CD4-positive, alpha-beta T cell treated with Interleukin-21 for 1 hour (primary cell): Measurements from ENCODE around the gene FOXO6.
A peak's percentile ranks its signal among the peaks of the same experiment; 100 is the strongest.

ENCODE experiments used
- DNase-seq: peaks from one replicate; pipeline ENCODE4 v3.0.0-alpha.2; 2020

Gene FOXO6

DNA sequence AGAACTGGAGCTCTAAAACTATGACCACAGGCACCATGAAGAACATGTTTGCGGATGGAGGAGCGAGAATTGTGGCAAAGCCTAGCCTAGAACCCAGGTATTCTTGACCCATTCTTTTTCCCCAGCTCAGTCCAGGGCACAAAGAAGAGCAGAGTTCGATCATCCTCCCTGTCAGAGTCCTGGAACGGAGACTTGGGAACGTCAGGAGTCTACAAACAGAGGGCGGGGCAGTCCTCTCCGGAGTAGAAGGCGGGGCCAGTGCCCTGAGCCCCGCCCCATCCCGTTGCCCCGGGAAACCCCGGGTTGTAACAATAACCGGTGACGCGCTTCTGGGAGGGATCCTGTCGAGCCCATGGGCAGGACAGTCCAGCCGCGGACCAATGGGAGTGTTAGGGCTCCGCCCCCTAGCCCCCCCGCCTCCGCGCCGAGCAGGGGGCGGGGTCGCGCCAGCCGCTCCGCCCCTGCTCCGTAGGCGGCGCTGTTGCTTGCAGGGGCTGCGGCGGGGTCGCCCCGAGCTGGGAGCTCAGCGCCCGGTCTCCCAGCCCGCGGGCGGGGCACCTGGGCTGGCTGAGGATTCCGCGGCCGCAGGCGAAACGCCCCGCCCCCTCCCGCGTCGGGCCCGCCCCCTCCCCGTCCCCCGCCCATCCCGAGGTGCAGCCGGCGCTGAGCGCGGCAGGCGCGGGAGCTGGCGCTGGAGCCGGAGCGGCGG is at the start of gene FOXO6:
Gene FOXO6, plus strand, starts transcription at position 649 of the 709 bp plus-strand sequence.
- DNase-seq, result peak; percentile 96

DNA sequence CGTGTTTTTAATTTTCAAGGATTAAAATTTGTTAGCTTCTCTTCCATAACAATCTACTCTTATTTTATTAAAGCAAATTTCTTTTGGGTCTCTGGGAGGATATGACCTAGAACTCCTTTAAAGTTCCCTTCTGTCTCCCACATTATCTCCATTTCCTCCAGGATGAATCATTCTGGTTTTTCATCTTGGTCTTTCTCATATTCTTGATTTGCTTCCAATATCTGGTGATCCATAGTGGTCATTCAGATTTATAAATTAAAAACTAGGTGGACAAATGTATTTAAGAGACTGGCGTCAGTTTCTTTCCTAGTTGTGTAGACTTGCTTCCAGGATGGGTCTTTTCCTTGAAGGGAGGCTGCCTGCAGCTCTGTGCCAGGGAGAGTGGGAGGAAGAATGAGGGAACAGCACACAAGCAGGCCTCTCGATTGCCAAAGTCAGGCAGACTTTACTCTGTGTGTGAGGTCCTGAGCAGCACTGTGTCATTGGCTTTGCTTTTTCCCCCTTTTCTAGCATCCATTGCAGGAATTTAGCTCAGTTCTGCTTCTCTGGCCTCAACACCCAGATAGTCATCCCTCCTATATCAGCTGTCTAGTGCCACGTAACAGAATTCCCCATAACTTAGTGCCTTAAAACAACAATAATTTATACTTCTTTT is 48.1 kb upstream of the FOXO6 start:
- no peak for DNase-seq

DNA sequence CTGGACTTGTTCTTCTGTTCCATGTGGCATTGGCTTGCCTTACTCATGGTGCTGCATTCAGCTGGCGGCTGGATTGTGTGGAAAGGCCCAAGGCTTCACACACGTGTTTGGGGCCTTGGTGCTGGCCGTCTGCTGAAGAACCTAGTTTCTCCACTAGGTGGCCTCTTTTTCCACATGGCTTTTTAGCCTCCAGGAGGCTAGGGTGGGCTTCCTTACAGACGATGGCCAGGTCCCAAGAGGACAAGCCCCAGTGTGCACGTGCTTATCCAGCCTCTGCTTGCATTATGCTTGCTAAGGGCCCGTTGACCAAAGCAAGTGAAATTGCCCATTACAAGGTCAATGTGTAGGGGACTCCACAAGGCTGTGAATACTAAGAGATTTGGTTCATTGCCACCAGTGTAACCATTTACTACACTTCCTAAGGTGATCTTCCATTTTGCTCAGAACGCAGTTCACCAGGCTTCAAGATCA is 47.5 kb upstream of the FOXO6 start:
- peak; percentile 14 for DNase-seq

DNA sequence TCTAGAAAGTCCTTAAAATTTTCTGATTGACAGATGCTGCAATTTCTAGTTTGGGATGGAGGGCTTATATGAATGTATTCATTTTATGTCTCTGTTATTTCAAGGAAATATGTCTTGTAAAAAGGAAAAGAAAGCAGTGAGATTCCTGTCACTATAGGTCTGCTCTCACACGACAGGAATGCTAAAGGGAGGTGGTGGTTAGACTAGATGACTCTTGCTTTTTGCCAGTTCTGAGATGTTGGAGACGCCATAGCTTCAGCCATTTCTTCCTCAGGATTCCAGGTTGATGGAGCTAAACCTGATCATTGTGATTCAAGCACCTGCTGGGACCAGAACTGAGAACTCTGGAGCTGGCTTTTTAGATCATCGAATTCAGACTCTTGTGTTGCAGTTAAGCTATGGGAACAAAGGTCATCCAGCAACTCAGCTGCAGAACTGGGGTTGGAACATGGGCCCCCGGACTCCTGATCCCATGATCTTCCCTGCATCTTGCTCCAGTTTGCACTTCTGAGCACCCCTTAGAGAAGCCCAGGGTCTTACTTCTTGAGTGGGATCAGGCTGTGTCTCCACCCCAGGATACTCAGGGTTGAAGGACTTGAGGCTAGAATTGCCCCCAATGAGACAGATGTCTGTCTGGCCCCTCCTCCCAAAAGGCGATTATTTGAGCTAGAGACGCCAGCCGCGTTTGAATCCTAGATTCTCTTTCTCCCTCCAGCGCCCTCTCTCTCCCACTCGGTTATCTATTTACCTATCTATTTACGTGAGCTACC is 46.7 kb upstream of the FOXO6 start:
- DNase-seq, result no peak

DNA sequence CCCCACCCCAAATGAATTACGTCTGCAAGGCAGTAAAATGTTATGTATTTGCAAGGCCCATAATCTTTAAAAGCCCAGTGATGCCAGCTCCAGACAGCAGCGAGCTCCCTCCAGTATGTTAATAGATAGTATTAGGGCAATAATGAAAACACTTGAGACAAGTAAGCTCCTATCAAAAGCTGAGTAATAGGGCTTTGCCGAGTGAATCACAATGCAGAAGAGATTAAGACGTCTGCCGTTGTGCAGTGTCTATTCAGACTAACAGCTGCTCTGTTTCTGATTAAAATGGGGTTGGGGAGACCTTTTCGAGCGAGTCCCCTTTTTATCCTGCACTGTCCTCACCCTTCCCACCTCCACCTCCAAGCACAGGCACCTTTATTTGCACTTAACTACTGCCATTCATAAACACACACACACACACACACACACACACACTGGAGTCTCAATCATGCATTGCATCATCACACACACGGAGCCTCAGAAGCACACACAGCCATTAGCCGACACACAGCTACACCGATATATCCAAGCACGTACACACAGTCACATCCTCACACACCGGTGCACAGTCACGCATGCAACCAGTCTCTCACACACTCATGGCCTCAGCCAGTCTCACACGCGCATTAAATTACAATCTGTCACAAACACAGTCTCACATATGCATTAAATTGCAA is 46.0 kb upstream of the FOXO6 start:
- no peak for DNase-seq

DNA sequence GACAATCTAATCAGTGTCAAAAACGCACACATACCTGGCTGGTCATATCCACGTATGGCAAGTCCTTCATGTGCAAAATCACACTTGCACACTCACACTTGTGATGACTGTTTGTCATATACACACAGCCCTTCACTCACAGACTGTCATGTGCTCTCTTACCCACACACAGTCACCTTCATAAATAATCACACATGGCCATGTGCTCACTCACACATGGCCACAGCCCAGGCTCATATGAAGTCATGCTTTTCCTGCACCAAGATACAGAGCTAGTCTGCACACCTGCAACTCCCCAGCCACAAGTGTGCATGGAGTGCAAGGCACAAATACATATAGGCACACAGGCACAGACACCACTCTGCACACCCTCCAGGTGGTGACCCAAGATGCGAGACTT is 45.4 kb upstream of the FOXO6 start:
- DNase-seq, result no peak

DNA sequence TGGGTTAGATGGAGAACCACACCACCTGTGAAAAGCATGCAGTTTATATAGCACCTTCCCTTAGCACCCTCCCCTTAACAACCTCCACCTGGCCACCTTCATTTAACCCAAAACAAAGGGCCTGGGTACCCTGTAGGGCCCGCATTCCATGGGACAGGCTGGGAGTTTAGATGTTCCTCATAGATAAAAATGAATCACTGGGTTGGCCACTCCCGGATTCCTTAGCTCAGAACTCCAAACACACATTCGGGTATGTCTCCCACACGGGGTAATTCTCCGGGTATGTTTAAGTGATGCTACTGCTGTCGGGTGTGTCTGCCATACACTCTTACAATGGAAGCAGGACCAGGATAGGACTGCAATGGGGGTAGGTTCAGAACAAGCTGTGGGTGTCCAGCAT is 43.9 kb upstream of the FOXO6 start:
- DNase-seq, result no peak

DNA sequence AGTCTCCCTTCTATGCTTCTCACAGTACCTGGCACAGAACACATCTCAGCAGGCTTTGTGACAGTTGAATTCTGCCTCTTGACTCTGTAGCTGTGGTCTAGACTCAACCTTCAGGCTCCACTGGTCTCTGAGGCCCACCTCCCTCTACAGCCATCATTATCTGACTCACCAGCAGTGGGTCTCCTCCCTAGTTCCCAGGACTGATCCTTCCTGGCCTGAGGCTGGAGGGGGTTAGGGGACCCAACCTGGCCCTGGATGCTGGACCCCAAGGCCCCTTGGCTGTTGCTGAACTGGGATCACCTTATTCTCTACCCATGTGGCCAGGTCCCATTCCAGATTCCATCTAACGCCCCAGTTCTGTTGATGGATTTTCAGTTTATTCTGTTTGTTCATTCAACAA is 43.1 kb upstream of the FOXO6 start:
- no peak for DNase-seq

DNA sequence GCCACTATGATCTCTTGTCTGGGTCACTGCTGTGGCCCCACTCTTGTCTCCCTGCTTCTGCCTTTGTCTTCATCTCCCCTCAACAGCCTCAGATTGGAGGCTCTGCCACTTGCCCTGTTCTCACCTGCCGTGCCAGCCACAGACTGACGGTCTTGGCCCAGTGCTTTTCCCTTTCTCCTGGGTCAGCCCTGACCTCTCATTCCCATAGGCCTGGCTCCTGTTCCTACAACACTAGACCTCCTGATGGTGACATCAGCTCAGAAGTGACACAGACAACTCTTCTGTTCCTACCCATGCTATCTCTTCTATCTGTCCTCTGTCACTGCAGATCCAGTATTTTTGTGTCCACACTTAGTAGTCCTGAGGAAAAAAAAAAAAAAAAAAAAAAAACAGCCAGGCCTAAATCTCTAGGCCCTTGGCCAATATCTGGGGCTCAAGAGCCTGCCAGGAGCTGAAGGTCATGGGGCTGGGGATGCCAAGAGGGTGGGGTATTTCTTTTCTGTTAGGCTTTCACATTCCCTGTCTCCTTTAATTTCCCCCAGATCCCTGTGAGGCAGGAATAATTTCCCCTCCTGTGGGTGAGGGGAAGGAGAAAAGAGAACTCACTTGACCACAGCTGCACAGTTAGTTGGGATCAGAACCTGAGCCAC is 42.0 kb upstream of the FOXO6 start:
- no peak for DNase-seq

DNA sequence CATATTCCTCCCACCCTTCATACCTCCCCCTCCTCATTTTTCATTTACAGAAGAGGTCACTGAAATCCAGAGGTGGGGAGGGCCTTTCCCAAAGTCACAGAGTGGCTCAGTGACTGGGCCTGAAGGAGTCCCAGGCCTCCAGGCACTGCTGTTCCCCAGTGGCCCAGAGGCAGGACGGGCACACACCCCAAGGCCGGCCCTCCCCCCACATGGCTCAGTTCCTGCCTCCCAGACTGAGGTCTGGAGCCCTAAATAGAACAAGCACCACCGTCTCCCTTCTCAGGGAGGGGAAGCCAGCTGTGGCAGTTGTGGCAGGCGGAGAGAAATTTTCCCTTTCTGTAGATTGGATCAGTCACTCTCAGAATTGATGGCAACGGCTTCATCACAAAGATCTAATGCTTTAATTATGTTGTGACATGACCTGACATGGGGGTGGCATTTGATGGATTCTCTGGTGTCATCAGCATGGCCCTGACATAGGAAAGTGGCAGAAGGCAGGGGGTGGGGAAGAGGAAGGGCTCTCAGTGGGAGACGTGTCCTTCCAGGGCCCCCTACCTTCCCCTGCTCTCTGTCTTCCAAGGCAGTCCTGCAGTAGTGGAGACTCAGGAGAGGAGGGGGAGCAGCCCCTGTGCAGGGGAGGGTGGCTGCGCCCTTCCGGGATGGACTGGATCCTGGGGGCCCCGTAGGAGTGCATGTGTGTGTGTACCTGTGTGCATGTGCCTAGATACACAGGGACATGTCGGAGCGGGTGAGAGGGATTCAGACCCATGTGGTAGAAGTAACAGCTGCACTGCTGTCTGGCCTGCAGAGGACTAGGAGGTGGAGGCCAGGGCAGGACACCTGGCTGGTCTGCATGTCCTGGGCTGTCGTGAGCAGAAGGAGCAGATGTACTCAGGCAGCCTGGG is 41.2 kb upstream of the FOXO6 start:
- no peak for DNase-seq

DNA sequence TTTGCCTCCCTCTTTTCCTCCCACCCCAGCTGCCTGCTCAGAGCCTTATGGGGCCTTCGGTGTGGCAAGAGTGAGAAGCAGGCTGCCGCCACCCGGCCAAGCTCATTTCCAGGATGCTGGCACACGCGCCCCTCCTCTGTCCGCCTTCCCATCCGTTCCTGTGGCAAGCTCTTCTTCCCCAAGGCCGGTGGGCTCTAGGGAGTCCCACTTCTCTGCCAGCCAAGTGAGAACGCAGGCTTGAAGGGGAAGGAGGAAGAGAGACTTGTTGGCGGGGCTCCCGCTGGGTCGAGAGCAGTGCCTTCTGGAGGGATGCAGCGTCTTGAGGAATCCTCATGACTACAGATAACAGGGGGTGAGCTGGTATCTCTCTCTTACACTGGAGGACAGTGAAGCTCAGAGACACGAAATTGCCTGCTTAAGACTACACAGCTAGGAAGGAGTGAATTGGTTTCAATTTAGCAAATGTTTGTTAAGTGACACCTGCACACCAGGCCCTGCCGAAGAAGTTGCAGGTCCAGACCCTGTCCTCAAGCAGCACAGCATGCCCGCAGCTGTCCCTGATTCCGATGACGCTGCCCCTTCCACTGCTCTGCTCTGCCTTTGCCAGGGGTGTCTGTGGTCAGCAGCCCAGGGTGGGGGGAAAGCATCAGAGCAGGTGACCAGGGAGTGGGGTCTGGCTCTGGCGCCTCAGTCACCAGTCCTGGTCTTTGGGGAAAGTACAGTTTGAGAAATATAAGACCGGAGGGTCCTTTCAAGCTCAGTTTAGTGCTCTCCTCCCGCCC is 40.1 kb upstream of the FOXO6 start:
- DNase-seq, result no peak

DNA sequence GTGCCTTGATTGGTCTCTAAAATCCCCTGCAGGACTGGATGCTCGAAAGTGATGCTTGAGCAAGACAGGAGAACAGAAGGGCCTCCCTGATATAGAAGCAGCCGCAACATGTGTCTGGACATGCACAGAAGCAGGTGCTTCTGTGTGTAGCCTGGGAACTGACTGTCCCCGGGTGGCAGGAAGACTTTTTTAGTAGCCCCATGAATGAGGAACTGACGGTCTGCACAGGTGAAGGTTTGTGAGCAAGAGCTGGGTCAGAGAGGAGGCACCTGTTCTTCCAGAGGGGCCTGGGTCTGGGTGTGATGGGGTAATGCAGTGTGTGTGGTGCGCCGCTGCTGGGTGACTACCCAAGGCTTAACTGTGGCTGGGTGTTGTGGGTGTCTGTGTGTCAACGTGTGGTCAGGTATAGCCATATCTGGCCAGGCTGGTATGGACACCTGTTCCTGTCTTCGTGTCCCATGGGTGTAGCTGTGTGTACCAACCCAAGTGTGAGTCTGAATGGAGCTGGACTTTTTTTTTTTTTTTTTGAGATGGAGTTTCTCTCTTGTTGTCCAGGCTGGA is 39.1 kb upstream of the FOXO6 start:
- DNase-seq, result no peak

DNA sequence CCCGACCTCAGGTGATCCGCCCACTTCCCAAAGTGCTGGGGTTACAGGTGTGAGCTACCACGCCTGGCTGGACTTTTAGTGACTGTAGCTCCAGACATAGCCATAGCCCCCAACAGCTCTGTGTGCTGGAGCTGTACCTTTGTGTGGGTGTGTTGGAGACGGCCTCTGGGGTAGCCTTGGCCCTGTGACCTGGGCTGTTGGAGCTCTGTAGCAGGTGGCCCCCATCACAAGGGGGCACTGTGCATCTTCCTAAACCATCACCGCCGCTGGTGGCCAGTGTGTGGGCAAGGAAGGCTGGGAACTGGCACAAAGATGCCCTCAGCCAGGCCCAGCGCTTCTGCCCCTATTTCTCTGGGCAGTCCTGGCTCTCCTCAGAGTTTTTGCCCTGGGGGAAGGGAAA is 38.4 kb upstream of the FOXO6 start:
- peak; percentile 25 for DNase-seq

DNA sequence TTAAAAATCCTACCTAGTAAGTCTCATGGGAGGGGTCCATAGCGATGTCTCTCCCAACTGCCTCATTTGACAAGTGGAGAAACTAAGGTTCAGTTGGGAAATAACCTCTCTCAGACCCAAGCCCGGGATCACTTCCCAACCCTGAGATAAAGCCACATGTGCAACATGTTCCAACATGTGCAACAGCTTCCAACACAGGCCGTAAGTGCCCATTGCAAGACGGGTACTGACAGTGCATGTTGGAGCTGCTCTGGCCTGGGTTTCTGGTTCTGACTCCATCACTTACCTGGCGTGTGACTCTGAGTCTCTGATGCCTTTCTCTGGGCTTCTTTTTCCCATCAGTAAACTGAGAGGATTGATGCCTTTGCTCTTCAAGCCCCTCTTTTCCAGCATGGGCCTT is 38.0 kb upstream of the FOXO6 start:
- no peak for DNase-seq

DNA sequence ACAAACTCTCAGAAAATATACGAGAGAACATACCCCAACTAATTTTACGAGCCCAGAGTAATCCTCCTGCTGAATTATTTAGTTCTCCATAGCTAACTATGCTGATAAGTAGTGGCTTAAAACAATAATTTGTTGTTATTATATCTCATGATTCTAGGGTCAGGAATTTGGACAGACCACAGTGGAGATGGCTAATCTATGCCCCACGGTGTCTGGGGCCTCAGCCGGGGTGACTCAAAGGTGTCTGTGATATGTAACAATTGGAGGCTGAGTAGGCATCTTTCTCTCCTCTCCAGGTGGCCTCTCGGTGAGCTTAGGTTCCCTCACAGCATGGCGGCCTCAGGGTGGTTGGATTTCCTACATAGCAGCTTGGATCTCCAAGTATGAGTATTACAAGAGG is 35.4 kb upstream of the FOXO6 start:
- no peak for DNase-seq

DNA sequence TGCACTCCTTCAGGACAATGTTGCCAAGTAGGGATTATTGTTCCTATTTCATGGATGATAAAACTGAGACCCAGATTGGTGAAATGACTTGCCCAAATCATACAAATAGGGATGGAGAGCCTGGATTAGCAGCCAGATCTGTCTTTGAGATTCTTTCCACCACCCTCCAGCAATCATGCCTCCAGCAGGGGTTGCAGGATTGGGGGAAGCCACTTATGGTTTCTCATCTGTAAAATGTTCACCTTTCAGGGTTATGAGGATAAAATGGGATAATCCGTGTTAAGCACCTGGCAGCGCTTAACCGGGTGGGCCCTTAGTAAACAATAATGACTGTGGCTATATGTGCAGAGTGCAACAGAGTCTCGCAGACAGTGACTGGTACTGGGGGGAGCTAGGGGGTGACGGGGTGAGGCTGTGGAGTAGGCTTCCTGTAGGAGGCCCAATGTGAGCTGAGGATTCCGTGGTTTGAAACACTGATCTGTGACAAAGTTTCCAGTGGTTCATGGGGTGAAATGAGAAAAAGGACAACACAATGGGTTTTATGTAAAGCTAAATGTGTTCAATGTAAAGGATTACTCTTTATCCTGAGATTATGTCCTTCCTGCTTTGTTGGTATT is 33.7 kb upstream of the FOXO6 start:
- DNase-seq, result no peak

DNA sequence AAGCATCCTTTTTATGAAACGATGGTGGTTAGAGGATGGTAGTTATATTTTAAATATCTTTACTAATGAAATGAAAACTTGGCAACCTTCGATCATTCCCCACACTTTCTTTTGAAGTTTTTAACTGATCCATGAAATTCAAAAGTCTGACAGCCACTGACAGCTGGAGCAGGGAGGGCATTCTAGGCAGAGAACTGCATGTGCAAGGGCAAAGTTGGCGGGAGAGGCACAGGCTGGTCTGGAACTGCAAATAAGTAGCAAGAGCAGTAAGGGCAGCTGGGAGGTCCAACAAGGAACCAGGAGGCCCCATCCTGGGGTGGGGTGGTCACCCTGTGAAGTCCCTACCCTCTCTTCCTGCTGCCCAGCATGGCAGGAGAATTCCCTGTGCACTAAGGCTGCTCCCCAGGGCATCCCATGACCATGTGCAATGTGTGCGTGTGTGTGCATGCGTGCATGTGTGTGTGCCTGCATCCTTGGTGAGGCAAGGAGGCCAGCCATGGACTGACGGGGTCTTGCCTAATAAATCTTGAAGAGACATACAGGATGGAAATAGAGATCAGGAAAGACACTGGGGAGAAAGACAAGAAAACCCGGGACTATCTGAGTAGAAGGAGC is 33.1 kb upstream of the FOXO6 start:
- no peak for DNase-seq

DNA sequence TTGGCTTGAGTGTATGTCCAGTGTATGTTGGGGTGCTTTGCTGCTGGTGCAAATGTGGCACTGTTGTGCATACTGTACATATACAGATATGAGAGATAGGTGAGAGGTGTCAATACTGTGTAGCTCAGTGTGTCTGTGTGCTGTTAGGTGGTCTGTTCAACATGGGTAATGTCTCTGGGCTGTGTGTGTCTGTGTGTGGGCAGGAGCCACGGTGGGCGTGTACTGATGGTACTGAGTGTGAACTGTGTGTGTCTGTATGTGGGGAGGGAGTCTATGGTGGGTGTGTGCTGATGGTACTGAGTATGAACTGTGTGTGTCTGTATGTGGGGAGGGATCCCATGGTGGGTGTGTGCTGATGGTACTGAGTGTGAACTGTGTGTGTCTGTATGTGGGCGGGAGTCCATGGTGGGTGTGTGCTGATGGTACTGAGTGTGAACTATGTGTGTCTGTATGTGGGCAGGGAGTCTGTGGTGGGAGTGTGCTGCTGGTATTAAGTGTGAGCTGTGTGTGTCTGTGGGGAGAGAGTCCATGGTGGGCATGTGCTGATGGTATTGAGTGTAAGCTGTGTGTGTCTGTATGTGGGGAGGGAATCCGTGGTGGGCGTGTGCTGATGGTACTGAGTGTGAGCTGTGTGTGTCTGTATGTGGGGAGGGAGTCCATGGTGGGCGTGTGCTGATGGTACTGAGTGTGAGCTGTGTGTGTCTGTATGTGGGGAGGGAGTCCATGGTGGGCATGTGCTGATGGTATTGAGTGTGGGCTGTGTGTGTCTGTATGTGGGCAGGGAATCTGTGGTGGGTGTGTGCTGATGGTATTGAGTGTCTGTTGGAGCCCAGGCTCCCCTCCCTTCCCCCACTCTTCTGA is 32.2 kb upstream of the FOXO6 start:
- no peak for DNase-seq
